ENCODE results near the gene PZP. TPM values are rescaled to one million over a fixed set of nuclear protein-coding genes. Genes with fewer than 3 reads are reported as not detected.

Gene PZP
- total RNA-seq, 1 experiment from 2014 or later: not detected

- no peak for DNase-seq
- no peak overlapping the region for H3K4me3 ChIP-seq (ENCODE audit: low read depth, low read length)
- intact Hi-C loops (cut with micrococcal nuclease; ENCODE audit: unreplicated experiment): loop anchor here (5.0 kb wide), 1 partner anchor 38 kb away; no protein-coding TSS in a partner anchor
- H3K4me3 Mint-ChIP-seq (ENCODE audit: unreplicated experiment): no peak overlapping the region
- H3K9me3 Mint-ChIP-seq (ENCODE audit: unreplicated experiment): peaks cover 20% of the 10 kb centered on the region
- no TSS peak for BruUV-seq (replicated peaks)
- no peaks in the 10 kb centered on the region for H3K36me3 ChIP-seq (ENCODE audit: control insufficient read depth, insufficient read depth, low read length)
- no peaks in the 10 kb centered on the region for H3K9me3 ChIP-seq
- POLR2A ChIA-PET: no interaction called here
- H3K27me3 Mint-ChIP-seq (ENCODE audit: insufficient read depth, unreplicated experiment): no peaks in the 10 kb centered on the region
- H3K27ac Mint-ChIP-seq (ENCODE audit: unreplicated experiment): no peak overlapping the region
- H3K4me1 Mint-ChIP-seq (ENCODE audit: low read depth, unreplicated experiment): no peaks in the 10 kb centered on the region
- CTCF ChIA-PET: no interaction called here
- no peaks in the 10 kb centered on the region for H3K27me3 ChIP-seq (replicated peaks; ENCODE audit: control insufficient read depth, insufficient read depth, low read length)
- peaks cover 7% of the 10 kb centered on the region for H3K4me1 ChIP-seq
- TF ChIP-seq, protein P1, sequence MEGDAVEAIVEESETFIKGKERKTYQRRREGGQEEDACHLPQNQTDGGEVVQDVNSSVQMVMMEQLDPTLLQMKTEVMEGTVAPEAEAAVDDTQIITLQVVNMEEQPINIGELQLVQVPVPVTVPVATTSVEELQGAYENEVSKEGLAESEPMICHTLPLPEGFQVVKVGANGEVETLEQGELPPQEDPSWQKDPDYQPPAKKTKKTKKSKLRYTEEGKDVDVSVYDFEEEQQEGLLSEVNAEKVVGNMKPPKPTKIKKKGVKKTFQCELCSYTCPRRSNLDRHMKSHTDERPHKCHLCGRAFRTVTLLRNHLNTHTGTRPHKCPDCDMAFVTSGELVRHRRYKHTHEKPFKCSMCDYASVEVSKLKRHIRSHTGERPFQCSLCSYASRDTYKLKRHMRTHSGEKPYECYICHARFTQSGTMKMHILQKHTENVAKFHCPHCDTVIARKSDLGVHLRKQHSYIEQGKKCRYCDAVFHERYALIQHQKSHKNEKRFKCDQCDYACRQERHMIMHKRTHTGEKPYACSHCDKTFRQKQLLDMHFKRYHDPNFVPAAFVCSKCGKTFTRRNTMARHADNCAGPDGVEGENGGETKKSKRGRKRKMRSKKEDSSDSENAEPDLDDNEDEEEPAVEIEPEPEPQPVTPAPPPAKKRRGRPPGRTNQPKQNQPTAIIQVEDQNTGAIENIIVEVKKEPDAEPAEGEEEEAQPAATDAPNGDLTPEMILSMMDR (IDR thresholded peaks at IDR 0.05; ENCODE audit: insufficient read depth in 1 of 2, low read depth in 1 of 2, low read length in 1 of 2, severe bottlenecking in 1 of 2, unreplicated experiment in 1 of 2): no peak
- H3K36me3 Mint-ChIP-seq (ENCODE audit: insufficient read depth, unreplicated experiment): no peaks in the 10 kb centered on the region
These were observed 98.3 kb downstream of the PZP start for GRCh38 chr12:9109737-9110491.

GRCh38 chr12:9109213-9109522 is 99.0 kb downstream of the PZP start:
- TF ChIP-seq, protein P1 (IDR thresholded peaks at IDR 0.05; ENCODE audit: insufficient read depth in 1 of 2, low read depth in 1 of 2, low read length in 1 of 2, severe bottlenecking in 1 of 2, unreplicated experiment in 1 of 2): no peak
- BruUV-seq (replicated peaks): no TSS peak

GRCh38 chr12:9108504-9109212 is 99.5 kb downstream of the PZP start:
- H3K36me3 ChIP-seq (ENCODE audit: control insufficient read depth, insufficient read depth, low read length): no peaks in the 10 kb centered on the region

More at GRCh38 chr12:9109213-9109522, 99.0 kb downstream of the PZP start:
- Mint-ChIP-seq H3K27ac (ENCODE audit: unreplicated experiment) (no peak overlapping the region), H3K4me1 (ENCODE audit: low read depth, unreplicated experiment) (no peaks in the 10 kb centered on the region), H3K9me3 (ENCODE audit: unreplicated experiment) (peaks cover 20% of the 10 kb centered on the region), H3K36me3 (ENCODE audit: insufficient read depth, unreplicated experiment) (no peaks in the 10 kb centered on the region), H3K4me3 (ENCODE audit: unreplicated experiment) (no peak overlapping the region), H3K27me3 (ENCODE audit: insufficient read depth, unreplicated experiment) (no peaks in the 10 kb centered on the region)
- CTCF ChIA-PET: no interaction called here
- Histone ChIP-seq H3K9me3 (no peaks in the 10 kb centered on the region), H3K4me3 (ENCODE audit: low read depth, low read length) (no peak overlapping the region), H3K4me1 (peaks cover 7% of the 10 kb centered on the region), H3K27me3 (replicated peaks; ENCODE audit: control insufficient read depth, insufficient read depth, low read length) (no peaks in the 10 kb centered on the region), H3K36me3 (ENCODE audit: control insufficient read depth, insufficient read depth, low read length) (no peaks in the 10 kb centered on the region)
- POLR2A ChIA-PET: no interaction called here
- DNase-seq: no peak
- intact Hi-C loops (cut with micrococcal nuclease; ENCODE audit: unreplicated experiment): no loop called here

More at GRCh38 chr12:9108504-9109212, 99.5 kb downstream of the PZP start:
- no peak overlapping the region for H3K27ac Mint-ChIP-seq (ENCODE audit: unreplicated experiment)
- Histone ChIP-seq H3K27me3 (replicated peaks; ENCODE audit: control insufficient read depth, insufficient read depth, low read length) (no peaks in the 10 kb centered on the region), H3K4me3 (ENCODE audit: low read depth, low read length) (no peak overlapping the region), H3K4me1 (peaks cover 2% of the 10 kb centered on the region), H3K9me3 (no peaks in the 10 kb centered on the region)
- POLR2A ChIA-PET: no interaction called here
- no peak overlapping the region for H3K4me3 Mint-ChIP-seq (ENCODE audit: unreplicated experiment)
- TF ChIP-seq, protein P1 (IDR thresholded peaks at IDR 0.05; ENCODE audit: insufficient read depth in 1 of 2, low read depth in 1 of 2, low read length in 1 of 2, severe bottlenecking in 1 of 2, unreplicated experiment in 1 of 2): no peak
- no peaks in the 10 kb centered on the region for H3K27me3 Mint-ChIP-seq (ENCODE audit: insufficient read depth, unreplicated experiment)
- H3K4me1 Mint-ChIP-seq (ENCODE audit: low read depth, unreplicated experiment): no peaks in the 10 kb centered on the region
- H3K9me3 Mint-ChIP-seq (ENCODE audit: unreplicated experiment): peaks cover 20% of the 10 kb centered on the region
- CTCF ChIA-PET: no interaction called here
- H3K36me3 Mint-ChIP-seq (ENCODE audit: insufficient read depth, unreplicated experiment): no peaks in the 10 kb centered on the region
- BruUV-seq (replicated peaks): no TSS peak
- intact Hi-C loops (cut with micrococcal nuclease; ENCODE audit: unreplicated experiment): no loop called here
- DNase-seq: no peak

Measured in Caco-2 (cell line).